DMS53 treated with DMSO at 0.1 percent for 48 hours (cell line): ENCODE measurements around the gene SLC4A1.

Experiments
- DNase-seq: peaks from one replicate; lab custom pipeline; 2025; ENCODE audit not compliant: unreplicated experiment; lab: John Stamatoyannopoulos, UW

SLC4A1 gene

GRCh38 chr17:44284024-44284400, 16.1 kb upstream of the SLC4A1 start:
- DNase-seq, result no peak

GRCh38 chr17:44283344-44284023, 15.5 kb upstream of the SLC4A1 start:
- no peak for DNase-seq

GRCh38 chr17:44282264-44282663, 14.3 kb upstream of the SLC4A1 start:
- no peak for DNase-seq

- no peak for DNase-seq
These were observed 13.6 kb upstream of the SLC4A1 start for GRCh38 chr17:44281570-44281969.

GRCh38 chr17:44280392-44280937, 12.5 kb upstream of the SLC4A1 start:
- DNase-seq, result no peak

- DNase-seq, result no peak
These were observed 11.9 kb upstream of the SLC4A1 start for GRCh38 chr17:44279666-44280391.

GRCh38 chr17:44279346-44279665, 11.4 kb upstream of the SLC4A1 start:
- no peak for DNase-seq

- DNase-seq, result no peak
These were observed 10.0 kb upstream of the SLC4A1 start for GRCh38 chr17:44277976-44278375.

- no peak for DNase-seq
These were observed 5.7 kb upstream of the SLC4A1 start for GRCh38 chr17:44273607-44274006.

- no peak for DNase-seq
These were observed 5.0 kb upstream of the SLC4A1 start for GRCh38 chr17:44272954-44273353.

GRCh38 chr17:44272321-44272951, 4.5 kb upstream of the SLC4A1 start:
- DNase-seq, result no peak

GRCh38 chr17:44269535-44270240, 1.8 kb upstream of the SLC4A1 start:
- no peak for DNase-seq

GRCh38 chr17:44268709-44269534, 987 bp upstream of the SLC4A1 start:
- DNase-seq, result no peak

GRCh38 chr17:44267165-44267455, 825 bp downstream of the SLC4A1 start:
- no peak for DNase-seq

GRCh38 chr17:44266402-44267164, 1.4 kb downstream of the SLC4A1 start:
- no peak for DNase-seq

GRCh38 chr17:44263345-44263902, 4.5 kb downstream of the SLC4A1 start:
- DNase-seq, result no peak

GRCh38 chr17:44262654-44263225, 5.2 kb downstream of the SLC4A1 start:
- DNase-seq, result no peak

- no peak for DNase-seq
These were observed 7.6 kb downstream of the SLC4A1 start for GRCh38 chr17:44260296-44260695.

GRCh38 chr17:44258811-44259351, 9.1 kb downstream of the SLC4A1 start:
- DNase-seq, result no peak
